K562 (cell line): ENCODE measurements around the gene SERPING1. TPM values are rescaled to one million over a fixed set of nuclear protein-coding genes. Genes with fewer than 3 reads are reported as not detected.

Source experiments
- ATAC-seq: fragments of 200-7000 bp; cut with Tn5 transposase; 3 replicates; pipeline ENCODE4 v1.9.1; 2020; ENCODE audit warnings: moderate library complexity
- Bru-seq: library from RNA; stranded (reverse); fragments of 400-500 nt; gene quantifications from one replicate; lab custom pipeline; 2021; lab: Mats Ljungman, UMichigan
- BruChase-seq, 2 experiments: library from RNA; stranded (reverse); fragments of 400-500 nt; gene quantifications; one replicate each; lab custom pipeline; 2021; lab: Mats Ljungman, UMichigan
- BruUV-seq: library from RNA; stranded (reverse); fragments of 400-500 nt; replicated peaks from 2 replicates; lab custom pipeline; 2021; lab: Mats Ljungman, UMichigan
- CTCF ChIA-PET: fragments of 300-600 bp; formaldehyde crosslinking; extraction: SDS; loops from one replicate; lab custom pipeline; 2021; ENCODE audit warnings: low intra/inter-chr PET ratio; lab: Yijun Ruan, JAX
- POLR2A ChIA-PET: fragments of 300-600, 350-650 bp; sonication (Branson Sonifier 250); formaldehyde crosslinking; extraction: SDS; loops from one replicate; lab custom pipeline; 2021; ENCODE audit warnings: antibody characterized with exemption, inconsistent platforms; lab: Yijun Ruan, JAX
- DNase-seq, 4 experiments: peaks; one replicate each; pipeline versions ENCODE4 v3.0.0 to v3.0.0-alpha.2; 2011 to 2018; ENCODE audit warnings: low spot score in 3 of 4, mixed read lengths in 3 of 4; ENCODE audit errors: extremely low read depth in 1 of 4
- FAIRE-seq: peaks from 2 replicates; lab custom pipeline; 2011; peaks lifted over from hg19 to GRCh38; lab: Jason Lieb, UNC
- H2AFZ ChIP-seq: 2 replicates; pipeline ENCODE4 v1.6.0; 2011; ENCODE audit warnings: low read depth, low read length, control low read depth, inconsistent platforms
- H3K27ac ChIP-seq: fragments of 200-600 bp; 3 replicates; pipeline ENCODE4 v1.8.0; 2011; ENCODE audit warnings: low read depth, mild to moderate bottlenecking, control low read depth, inconsistent platforms, low read length, moderate library complexity, mixed read lengths; ENCODE audit errors: extremely low read depth
- H3K27me3 ChIP-seq, 2 experiments: fragments of 300-600 bp in 1 of 2; 2 replicates in 1 of 2; 3 replicates in 1 of 2; pipeline versions ENCODE4 v1.6.0 to v1.8.0; 2011; ENCODE audit warnings: inconsistent platforms in 2 of 2, low read length in 2 of 2, mild to moderate bottlenecking in 1 of 2, mixed read lengths in 1 of 2, moderate library complexity in 1 of 2; ENCODE audit not compliant: control insufficient read depth in 2 of 2, insufficient read depth in 2 of 2
- H3K36me3 ChIP-seq: fragments of 300-600 bp; 3 replicates; pipeline ENCODE4 v1.8.0; 2011; ENCODE audit warnings: mild to moderate bottlenecking, low read length, inconsistent platforms; ENCODE audit not compliant: control insufficient read depth, insufficient read depth
- H3K4me1 ChIP-seq, 2 experiments: fragments of 200-600 bp in 1 of 2; replicated peaks in 1 of 2; 2 replicates in 1 of 2; 3 replicates in 1 of 2; pipeline versions ENCODE4 v1.5.1 to v1.8.0; 2011; ENCODE audit warnings: inconsistent platforms in 2 of 2, low read length in 2 of 2, mild to moderate bottlenecking in 1 of 2, mixed read lengths in 1 of 2, moderate library complexity in 1 of 2; ENCODE audit not compliant: control insufficient read depth in 2 of 2, insufficient read depth in 2 of 2
- H3K4me2 ChIP-seq: 2 replicates; pipeline ENCODE4 v1.6.1; 2011; ENCODE audit warnings: low read length, control low read depth, inconsistent platforms, mixed read lengths; ENCODE audit not compliant: insufficient read depth
- H3K4me3 ChIP-seq: fragments of 200-600 bp; sonication (generic), shearing (Covaris generic); 2 replicates; pipeline ENCODE4 v1.5.1; 2016; ENCODE audit warnings: control low read depth, inconsistent platforms
- H3K79me2 ChIP-seq: fragments of 200-600 bp; 3 replicates; pipeline ENCODE4 v1.8.0; 2011; ENCODE audit warnings: low read length, inconsistent platforms; ENCODE audit not compliant: control insufficient read depth, insufficient read depth
- H3K9ac ChIP-seq, 2 experiments: 2 replicates each; pipeline versions ENCODE4 v1.6.0 to v1.6.1; 2011; ENCODE audit warnings: low read depth in 2 of 2, low read length in 2 of 2, control low read depth in 1 of 2, inconsistent platforms in 1 of 2, mild to moderate bottlenecking in 1 of 2, mixed read lengths in 1 of 2; ENCODE audit not compliant: insufficient read depth in 1 of 2
- H3K9me1 ChIP-seq: one replicate; pipeline ENCODE4 v1.6.0; 2011; ENCODE audit warnings: inconsistent platforms, mild to moderate bottlenecking, low read length, moderate library complexity; ENCODE audit not compliant: control insufficient read depth, insufficient read depth
- H3K9me3 ChIP-seq: replicated peaks from 2 replicates; pipeline ENCODE4 v1.5.1; 2011; ENCODE audit warnings: low read depth, low read length, inconsistent platforms; ENCODE audit not compliant: control insufficient read depth, insufficient read depth
- H4K20me1 ChIP-seq: replicated peaks from 2 replicates; pipeline ENCODE4 v1.6.1; 2011; ENCODE audit warnings: low read length, inconsistent platforms, mixed read lengths; ENCODE audit not compliant: control insufficient read depth, insufficient read depth
- VEZF1 ChIP-seq: fragments of 200-800 bp; sonication (Bioruptor generic); IDR thresholded peaks from 2 replicates; pipeline ENCODE4 v1.6.1; 2017; ENCODE audit warnings: missing genetic modification characterization, missing compliant biosample characterization
- ZNF639 ChIP-seq, 2 experiments: fragments of 200-800 bp in 1 of 2; sonication (Bioruptor generic) in 1 of 2; sonication (generic) in 1 of 2; formaldehyde crosslinking in 1 of 2; IDR thresholded peaks in 1 of 2; conservative IDR thresholded peaks in 1 of 2; 2 replicates each; pipeline versions ENCODE4 v1.5.0 to v1.6.1; 2016 to 2020; ENCODE audit warnings: missing compliant biosample characterization in 1 of 2, missing genetic modification characterization in 1 of 2, missing genetic modification reagents in 1 of 2
- ZNF740 ChIP-seq, 3 experiments: fragments of 200-800 bp in 1 of 3; sonication (Bioruptor generic) in 1 of 3; sonication (generic) in 1 of 3; formaldehyde crosslinking in 1 of 3; IDR thresholded peaks; 2 replicates each; pipeline versions ENCODE4 v1.6.1 to v1.8.0; 2016 to 2022; ENCODE audit warnings: mild to moderate bottlenecking in 2 of 3, missing compliant biosample characterization in 2 of 3, missing genetic modification characterization in 2 of 3, missing genetic modification reagents in 1 of 3
- WGBS: fragments of 100-300 bp; shearing (Covaris generic); methylation state at CpG from one replicate; pipeline ENCODE4 v1.1.6; 2016; ENCODE audit warnings: low coverage, mixed read lengths; ENCODE audit not compliant: insufficient coverage; ENCODE audit errors: missing lambda C conversion rate; 5-methylcytosine and 5-hydroxymethylcytosine counted together
- in situ Hi-C: fragments of 300-500 bp; cut with MboI; formaldehyde crosslinking; loops from 4 replicates; pipeline ENCODE4 v1.15.0; 2018; ENCODE audit warnings: inconsistent platforms, mixed read lengths
- intact Hi-C: fragments of 100-400 bp; cut with micrococcal nuclease; formaldehyde crosslinking; loops from 2 replicates; pipeline ENCODE4 v1.14.2; 2022
- long read RNA-seq, 3 experiments: library from polyadenylated mRNA in 2 of 3; library from RNA in 1 of 3; unstranded in 2 of 3; stranded (forward) in 1 of 3; transcript quantifications; one replicate each; pipeline ENCODE4 v2.0.0, GENCODE V29; 2019 to 2022
- polyA minus RNA-seq, 3 experiments: library from RNA; depleted of rRNA, polyadenylated mRNA; stranded (reverse); fragments of >200 nt; gene quantifications; 2 replicates each; pipeline ENCODE4 v1.2.3, GENCODE V29; 2011
- polyA plus RNA-seq, 8 experiments: library from polyadenylated mRNA; depleted of rRNA in 4 of 8; stranded (reverse) in 5 of 8; unstranded in 3 of 8; fragments of >200 nt; fragmentation: Nextera tagmentation in 2 of 8; fragmentation: Illumina TruSeq in 1 of 8; extraction: Ambion mirVana in 2 of 8; extraction: Trizol in 1 of 8; gene quantifications; 2 replicates each; pipeline versions ENCODE4 v1.2.1 to v1.2.3, GENCODE V29; 2011 to 2014; ENCODE audit warnings: inconsistent platforms in 1 of 8, missing spikeins in 1 of 8
- total RNA-seq, 7 experiments: library from RNA; depleted of rRNA in 6 of 7; stranded (reverse); fragments of >200 nt in 6 of 7; fragmentation: Illumina TruSeq in 2 of 7; extraction: Trizol in 2 of 7; gene quantifications; 2 replicates each; pipeline versions ENCODE4 v1.2.1 to v1.2.3, GENCODE V29; 2011 to 2021; ENCODE audit warnings: low replicate concordance in 1 of 7

SERPING1 gene
- 0.44 TPM in 1 of 2 replicates, not detected in the other for total RNA-seq (2011; cell fraction: chromatin; rRNA removed; ENCODE audit: low replicate concordance)
- 0.33 TPM in 1 of 2 replicates, not detected in the other for total RNA-seq (2011; cell fraction: nucleolus; rRNA removed)
- total RNA-seq (2011; cell fraction: nucleoplasm; rRNA removed): 0.37 and 0.46 TPM in 2 replicates
- total RNA-seq (2014; rRNA removed) (not detected in 2 replicates), total RNA-seq (2014; rRNA removed; fragmentation: Illumina TruSeq; extraction: Trizol) (not detected in 2 replicates), total RNA-seq (2015; rRNA removed; fragmentation: Illumina TruSeq; extraction: Trizol) (0.14 TPM in 1 of 2 replicates, not detected in the other), total RNA-seq (2021) (0.94 and 1.00 TPM in 2 replicates), polyA plus RNA-seq (2011; rRNA removed) (0.10 and 0.31 TPM in 2 replicates), polyA plus RNA-seq (2014; fragmentation: Illumina TruSeq; extraction: Trizol) (0.08 and 0.31 TPM in 2 replicates), polyA plus RNA-seq (2014; fragmentation: Nextera tagmentation; extraction: Ambion mirVana) (under 1 TPM; 0.21 to 0.30 TPM), polyA plus RNA-seq (2014; rRNA removed) (0.20 and 0.55 TPM in 2 replicates), polyA minus RNA-seq (2011; rRNA and poly(A)+ RNA removed) (not detected in 2 replicates), Bru-seq, nascent RNA (percentile 17 among the genes with signal in this experiment), BruChase-seq, experiment 1, labeled RNA remaining after a 2-hour chase (percentile 14 among the genes with signal in this experiment), BruChase-seq, experiment 2, labeled RNA remaining after a 6-hour chase (percentile 14 among the genes with signal in this experiment)
- polyA plus RNA-seq (2011; cell fraction: cytosol; rRNA removed): 0.37 and 0.40 TPM in 2 replicates
- 0.18 and 0.48 TPM in 2 replicates for polyA plus RNA-seq (2011; cell fraction: nucleus; rRNA removed)
- 0.30 and 1.2 TPM in 2 replicates for polyA plus RNA-seq (2012)
- not detected in 2 replicates for polyA minus RNA-seq (2011; cell fraction: cytosol; rRNA and poly(A)+ RNA removed)
- polyA minus RNA-seq (2011; cell fraction: nucleus; rRNA and poly(A)+ RNA removed): 0.13 TPM in 1 of 2 replicates, not detected in the other
- long read RNA-seq, experiment 1: 0 reads
- long read RNA-seq, experiment 2, partial matches to known transcripts: 1 of 1 reads
- long read RNA-seq, experiment 2, other reads (novel, unspliced or antisense): 0 of 1 reads
- long read RNA-seq, experiment 3: 0 reads

GRCh38 chr11:57597461-57597915 is at the start of gene SERPING1:
Gene SERPING1 (plus strand): TSS chr11:57597685. CDS start chr11:57598271, 586 bp downstream.
- FAIRE-seq (no peak), DNase-seq (no peak), ATAC-seq (peak; percentile 27)
- Histone ChIP-seq H3K79me2 (no peaks in the 10 kb centered on the region), H4K20me1 (no peaks in the 10 kb centered on the region), H3K9me1 (no peaks in the 10 kb centered on the region), H3K9ac (0 out of 4 replicates have a peak within 1 kb of the TSS, but pooled peaks of 1 of the 2 experiments have one; percentile 52), H3K27me3 (peaks cover 45 to 50% of the 10 kb centered on the region in 2 experiments; a peak in 4 of 5 replicates), H3K4me1 (peaks cover 0 to 6% of the 10 kb centered on the region in 2 experiments; a peak in 2 of 5 replicates), H3K9me3 (no peaks in the 10 kb centered on the region), H3K4me2 (no peak within 1 kb of the TSS), H3K27ac (no peak within 1 kb of the TSS), H3K4me3 (no peak within 1 kb of the TSS), H2AFZ (peak within 1 kb of the TSS; percentile 59; the same call in 1 of the 2 replicates), H3K36me3 (no peaks in the 10 kb centered on the region)
- WGBS: 4% methylated on average over 5 of the region's 10 CpGs
- BruUV-seq: no TSS peak
- intact Hi-C loops (no loop called here), in situ Hi-C loops (no loop called here)
- ChIA-PET POLR2A (interaction anchor here (0.7 to 1.0 kb wide), 3 partner anchors 42 to 97 kb away, joined by 3 read pairs; no protein-coding TSS in a partner anchor), CTCF (no interaction called here)
- TF ChIP-seq ZNF740 (CRISPR knock-in tag; IDR thresholded peaks at IDR 0.05) (0 out of 2 replicates have a peak, but pooled peaks have one; percentile 30), ZNF740 (tag; IDR thresholded peaks at IDR 0.05) (no peak), ZNF639 (CRISPR knock-in tag; conservative IDR thresholded peaks at IDR 0.05 in 1 of 2, IDR thresholded peaks at IDR 0.05 in 1 of 2) (no peak), VEZF1 (CRISPR knock-in tag) (peak; percentile 24; the same call in 1 of the 2 replicates)
